Fibroblast of skin of abdomen (primary cell): ENCODE measurements around the gene ADAMTS20.
A peak's percentile ranks its signal among the peaks of the same experiment; 100 is the strongest.

Source experiments
- DNase-seq: peaks from one replicate; pipeline ENCODE4 v3.0.0-alpha.2; 2013

ADAMTS20 gene

GRCh38 chr12:43482311-43483085 lies 69.5 kb downstream of the ADAMTS20 start:
- no peak for DNase-seq

GRCh38 chr12:43480591-43480990 lies 71.4 kb downstream of the ADAMTS20 start:
- no peak for DNase-seq

- no peak for DNase-seq
Measured at GRCh38 chr12:43462741-43463140, 89.3 kb downstream of the ADAMTS20 start.

- no peak for DNase-seq
Measured at GRCh38 chr12:43462080-43462479, 89.9 kb downstream of the ADAMTS20 start.

GRCh38 chr12:43459285-43459684 lies 92.7 kb downstream of the ADAMTS20 start:
- no peak for DNase-seq

GRCh38 chr12:43453761-43454160 lies 98.2 kb downstream of the ADAMTS20 start:
- no peak for DNase-seq

- peak; percentile 49 for DNase-seq
Measured at GRCh38 chr12:43444940-43445564, 107.0 kb downstream of the ADAMTS20 start.

GRCh38 chr12:43436597-43436996 lies 115.4 kb downstream of the ADAMTS20 start:
- no peak for DNase-seq

GRCh38 chr12:43434614-43435013 lies 117.4 kb downstream of the ADAMTS20 start:
- no peak for DNase-seq

- DNase-seq: no peak
Measured at GRCh38 chr12:43428088-43428600, 123.9 kb downstream of the ADAMTS20 start.

GRCh38 chr12:43425361-43425760 lies 126.6 kb downstream of the ADAMTS20 start:
- no peak for DNase-seq

- DNase-seq: no peak
Measured at GRCh38 chr12:43416981-43417380, 135.0 kb downstream of the ADAMTS20 start.

GRCh38 chr12:43407816-43408645 lies 144.0 kb downstream of the ADAMTS20 start:
- peak; percentile 77 for DNase-seq

- DNase-seq: peak; percentile 56
Measured at GRCh38 chr12:43406801-43407200, 145.2 kb downstream of the ADAMTS20 start.

- no peak for DNase-seq
Measured at GRCh38 chr12:43402436-43402835, 149.6 kb downstream of the ADAMTS20 start.

- no peak for DNase-seq
Measured at GRCh38 chr12:43401096-43401495, 150.9 kb downstream of the ADAMTS20 start.

GRCh38 chr12:43396671-43397070 lies 155.3 kb downstream of the ADAMTS20 start:
- no peak for DNase-seq

GRCh38 chr12:43392116-43392515 lies 159.9 kb downstream of the ADAMTS20 start:
- DNase-seq: no peak

GRCh38 chr12:43381879-43382278 lies 170.1 kb downstream of the ADAMTS20 start:
- DNase-seq: no peak

GRCh38 chr12:43378448-43378847 lies 173.6 kb downstream of the ADAMTS20 start:
- no peak for DNase-seq

- peak; percentile 81 for DNase-seq
Measured at GRCh38 chr12:43370263-43370662, 181.7 kb downstream of the ADAMTS20 start.

GRCh38 chr12:43362910-43363694 lies 188.9 kb downstream of the ADAMTS20 start:
- DNase-seq: no peak
